HG03442 (cell line): ENCODE results near the gene LRRFIP1.
"Not testable (repeated sequence)": the region's sequence is repeated elsewhere in the genome, so short reads cannot be mapped to it uniquely, and the experiment has no call there.

Experiments used
- ATAC-seq: cut with Tn5 transposase; IDR thresholded peaks from one replicate; pipeline ENCODE4 v1.9.1; 2021; ENCODE audit warnings: mild to moderate bottlenecking, moderate library complexity; ENCODE audit not compliant: unreplicated experiment

LRRFIP1 gene

DNA sequence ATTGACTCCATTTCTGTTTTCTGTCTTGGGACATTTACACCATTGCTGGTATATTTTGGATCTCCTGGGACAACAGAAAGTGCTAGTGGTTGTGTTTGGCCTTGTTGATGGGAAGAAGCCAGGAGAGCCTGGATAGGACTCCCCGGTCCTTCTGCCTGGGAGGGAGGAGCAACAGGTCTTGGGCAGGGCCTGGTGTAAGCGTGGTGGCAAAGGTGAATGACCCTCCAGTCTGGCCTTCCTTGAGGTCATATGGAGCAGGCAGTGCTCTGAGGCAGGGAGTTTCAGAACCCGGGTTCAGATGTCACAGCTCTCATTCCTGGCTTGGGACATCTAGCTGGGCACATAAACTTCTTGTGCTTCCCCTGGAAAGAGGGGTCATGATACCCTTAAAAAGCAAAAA lies 115.2 kb downstream of the LRRFIP1 start:
- no peak for ATAC-seq

DNA sequence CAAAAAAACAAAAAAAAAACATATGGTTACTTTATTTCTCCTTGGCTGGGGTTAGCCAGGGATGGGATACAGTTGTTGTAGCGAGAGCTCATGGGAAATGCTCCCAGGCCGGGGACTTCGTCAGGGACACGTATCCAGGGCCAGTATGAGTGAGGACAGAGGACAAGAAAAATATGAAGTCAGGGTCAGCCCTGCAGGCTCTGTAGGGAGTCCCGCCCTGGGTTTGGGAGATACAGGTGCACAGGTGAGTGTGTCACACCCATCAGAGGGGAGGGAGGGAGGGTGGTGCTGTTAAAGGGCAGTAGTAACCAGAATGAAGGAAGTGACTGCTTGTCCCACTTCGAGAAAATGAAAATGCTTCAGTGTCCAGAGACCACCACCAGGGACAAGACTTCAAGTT lies 115.6 kb downstream of the LRRFIP1 start:
- no peak for ATAC-seq

DNA sequence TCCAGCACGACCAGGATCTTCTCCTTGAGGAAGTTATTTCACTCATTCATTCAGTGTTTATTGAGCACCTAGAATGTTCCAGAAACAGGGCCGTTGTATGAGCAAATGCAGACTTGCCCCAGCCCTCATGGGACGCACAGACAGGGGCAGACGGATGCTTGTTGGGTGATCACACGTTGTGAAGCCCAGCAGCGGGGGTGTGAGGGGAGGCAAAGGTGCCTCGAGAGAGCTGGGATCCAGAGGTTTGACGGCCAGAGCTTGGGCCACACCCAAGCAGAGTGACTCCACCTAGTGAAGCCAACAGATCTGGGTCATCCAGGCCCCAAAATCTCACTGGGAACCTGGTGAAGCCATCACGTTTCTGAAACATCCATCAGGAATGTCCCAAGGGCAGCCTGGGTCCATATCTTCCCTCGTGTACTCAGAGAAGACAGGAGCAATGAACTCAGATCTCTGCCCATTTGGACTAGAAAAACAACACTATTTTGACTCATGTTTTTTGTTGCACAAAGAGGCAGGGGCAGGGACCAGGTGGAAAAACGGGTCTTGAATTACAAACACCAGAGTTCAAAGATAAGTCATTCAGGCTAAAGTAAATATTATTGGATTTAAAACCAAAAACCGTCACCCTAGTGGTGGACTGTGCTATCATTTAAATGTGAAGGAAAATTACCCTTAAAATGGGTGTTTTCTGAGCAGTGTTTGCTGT lies 116.3 kb downstream of the LRRFIP1 start:
- no peak for ATAC-seq

DNA sequence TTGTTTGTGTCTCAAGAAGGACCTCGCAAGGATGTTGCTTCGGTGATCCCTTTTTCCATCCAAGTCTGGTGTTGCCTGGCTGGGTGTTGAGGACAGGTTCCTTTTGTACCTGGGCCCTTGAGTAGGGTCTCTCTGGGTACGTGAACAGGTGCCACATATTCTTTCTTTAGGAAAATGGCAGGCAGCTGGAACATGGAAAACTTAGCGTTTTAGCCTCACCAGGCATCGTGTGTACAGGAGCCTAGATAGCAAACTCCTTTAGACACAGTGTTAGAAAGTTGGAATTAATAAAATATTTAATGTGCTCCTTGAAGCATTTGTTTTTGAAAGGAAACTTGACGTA lies 116.9 kb downstream of the LRRFIP1 start:
- no peak for ATAC-seq

DNA sequence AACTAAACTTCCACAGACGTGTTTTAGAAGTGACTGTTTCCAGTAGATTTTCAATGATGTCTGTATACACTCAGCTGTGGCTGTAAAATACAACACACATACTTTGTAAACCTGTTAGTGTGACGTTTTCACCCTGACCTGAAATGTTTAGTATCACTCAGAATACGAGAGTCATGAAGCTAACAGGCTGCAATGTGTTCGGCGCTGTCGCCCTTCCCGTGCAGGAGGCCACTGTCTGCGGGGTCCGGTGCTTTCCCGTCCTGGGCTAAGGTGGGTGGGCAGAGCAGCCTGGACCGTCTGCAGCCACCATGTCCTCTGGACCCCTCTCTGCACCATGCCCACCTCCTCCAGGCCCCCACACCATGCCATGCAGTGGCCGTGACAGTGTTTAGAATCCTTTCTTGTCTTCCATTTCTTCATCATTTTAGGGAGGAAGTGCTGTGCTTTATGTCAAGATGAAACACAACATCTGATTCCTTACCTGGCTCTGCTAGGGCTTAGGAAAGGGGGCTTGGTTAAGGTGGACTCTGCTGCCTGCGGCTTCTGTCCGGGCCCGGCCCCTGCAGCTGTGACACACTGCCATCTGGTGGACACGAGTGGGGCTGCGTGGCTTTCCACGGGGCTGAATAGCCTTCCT lies 117.3 kb downstream of the LRRFIP1 start:
- peak; percentile 57 for ATAC-seq

DNA sequence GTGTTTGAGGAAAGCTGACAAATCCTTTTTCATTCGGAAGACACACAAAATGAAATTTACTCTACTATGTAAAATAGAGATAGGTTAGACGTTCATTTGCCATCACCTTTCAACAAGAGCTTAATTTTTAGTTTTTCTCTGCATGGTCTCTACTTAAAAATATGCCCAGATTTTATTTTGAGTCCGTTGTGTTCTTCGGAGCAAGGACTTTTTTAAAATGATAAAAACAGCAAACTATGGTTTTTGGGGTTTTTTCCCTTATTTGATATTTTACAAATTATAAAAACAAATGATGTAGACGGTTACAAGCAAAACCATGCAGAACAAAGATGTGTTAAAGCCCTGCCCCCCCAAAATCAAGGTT lies 117.8 kb downstream of the LRRFIP1 start:
- no peak for ATAC-seq

DNA sequence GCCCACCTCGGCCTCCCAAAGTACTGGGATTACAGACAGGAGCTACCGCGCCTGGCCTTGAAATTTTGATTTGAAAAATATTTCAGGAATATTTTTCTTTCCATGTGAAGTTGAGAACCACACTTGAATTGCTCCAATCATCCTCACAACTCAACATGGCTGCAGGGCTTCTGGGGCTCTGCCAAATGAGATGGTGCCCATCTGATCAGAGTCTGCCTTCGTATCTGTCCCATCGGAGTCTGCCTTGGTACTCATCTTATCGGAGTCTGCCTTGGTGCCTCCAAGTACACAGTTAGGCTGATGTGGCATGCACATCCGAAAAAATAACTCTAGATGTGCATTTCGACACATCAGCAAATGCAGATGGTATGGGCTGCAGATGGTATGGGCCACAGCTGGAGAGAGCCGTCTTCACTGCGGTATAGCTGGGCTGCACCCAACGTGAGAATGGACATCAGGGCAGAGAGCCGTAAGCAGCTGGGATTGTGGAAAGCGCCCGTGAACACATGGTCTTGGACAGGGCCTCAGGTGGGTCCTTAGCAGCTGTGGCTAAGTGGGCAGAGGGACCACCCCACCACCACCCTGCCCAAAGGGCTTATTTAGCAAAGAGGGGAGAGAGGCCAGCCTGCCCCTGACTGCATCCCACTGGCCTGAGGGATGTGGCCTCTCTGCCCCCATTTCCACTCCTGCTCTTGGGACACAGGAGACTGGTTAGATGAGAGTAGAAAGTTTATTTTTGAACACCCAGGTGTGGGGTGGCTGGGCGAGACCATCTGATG lies 119.1 kb downstream of the LRRFIP1 start:
- ATAC-seq = no peak

DNA sequence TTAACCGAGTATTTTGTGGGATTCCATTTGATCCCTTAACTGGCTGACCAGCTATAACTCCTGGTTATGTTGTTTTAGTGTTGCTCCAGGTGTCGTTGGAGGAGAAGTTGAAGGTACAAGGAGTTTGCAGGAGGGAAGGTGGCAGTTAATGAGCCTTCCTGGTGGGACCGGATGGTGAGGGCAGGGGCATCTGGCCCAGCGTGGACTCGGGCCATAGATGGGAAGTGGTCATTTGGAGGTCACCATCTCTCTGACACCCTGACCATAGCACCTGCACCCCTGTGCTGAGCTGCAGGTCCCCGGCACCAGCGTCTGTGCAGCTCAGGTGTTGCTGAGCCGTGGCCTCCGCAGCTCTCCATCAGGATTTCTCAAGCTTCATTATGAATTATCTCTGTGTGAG lies 119.8 kb downstream of the LRRFIP1 start:
- ATAC-seq = no peak

DNA sequence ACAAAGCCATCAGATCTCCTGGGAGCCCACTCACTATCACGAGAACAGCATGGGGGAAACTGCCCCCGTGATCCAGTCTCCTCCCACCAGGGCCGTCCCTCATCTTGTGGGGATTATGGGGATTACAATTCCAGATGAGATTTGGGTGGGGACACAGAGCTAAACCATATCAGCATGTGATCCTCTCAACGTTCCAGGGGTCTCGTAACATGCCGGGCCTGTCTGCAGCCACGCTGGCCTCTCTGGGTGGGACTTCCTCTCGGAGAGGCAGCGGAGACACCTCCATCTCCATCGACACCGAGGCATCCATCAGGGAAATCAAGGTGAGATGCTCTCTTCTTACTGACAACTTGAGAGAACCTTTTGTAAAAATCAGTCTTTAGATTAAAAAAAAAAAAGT lies 121.6 kb downstream of the LRRFIP1 start:
- no peak for ATAC-seq

DNA sequence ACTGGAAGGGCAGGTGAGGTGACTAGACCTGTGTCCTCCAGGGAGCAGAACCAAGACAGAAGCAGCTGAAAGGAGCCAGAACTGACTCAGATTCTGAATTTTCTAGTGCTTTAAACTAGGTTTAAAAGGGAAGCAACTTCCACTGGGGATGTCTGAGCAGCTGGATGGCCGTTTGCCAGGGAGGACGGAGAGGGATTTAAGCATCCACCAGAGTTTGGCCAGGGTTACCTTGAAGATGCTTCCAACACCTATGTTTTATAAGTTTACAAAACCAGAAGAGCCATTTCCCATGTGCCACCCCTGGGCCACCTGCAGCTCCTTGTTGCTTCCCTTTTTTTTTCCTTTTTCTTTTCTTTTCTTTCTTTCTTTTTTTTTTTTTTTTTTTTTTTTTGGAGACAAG lies 122.6 kb downstream of the LRRFIP1 start:
- no peak for ATAC-seq

DNA sequence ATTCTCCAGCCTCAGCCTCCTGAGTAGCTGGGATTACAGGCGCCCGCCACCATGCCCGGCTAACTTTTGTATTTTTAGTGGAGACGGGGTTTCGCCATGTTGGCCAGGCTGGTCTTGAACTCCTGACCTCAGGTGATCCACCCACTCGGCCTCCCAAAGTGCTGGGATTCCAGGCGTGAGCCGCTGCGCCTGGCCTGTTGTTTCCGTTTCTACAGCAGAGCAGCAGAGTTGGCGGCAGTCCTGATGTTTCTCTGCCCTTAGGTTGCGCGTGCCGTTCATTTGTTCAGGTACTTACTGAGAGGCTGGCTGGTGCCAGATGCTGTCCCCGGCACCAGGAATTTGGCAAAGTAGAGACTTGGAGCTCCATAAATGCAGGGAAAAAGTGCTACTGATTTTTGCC lies 123.1 kb downstream of the LRRFIP1 start:
- not testable (repeated sequence) for ATAC-seq

DNA sequence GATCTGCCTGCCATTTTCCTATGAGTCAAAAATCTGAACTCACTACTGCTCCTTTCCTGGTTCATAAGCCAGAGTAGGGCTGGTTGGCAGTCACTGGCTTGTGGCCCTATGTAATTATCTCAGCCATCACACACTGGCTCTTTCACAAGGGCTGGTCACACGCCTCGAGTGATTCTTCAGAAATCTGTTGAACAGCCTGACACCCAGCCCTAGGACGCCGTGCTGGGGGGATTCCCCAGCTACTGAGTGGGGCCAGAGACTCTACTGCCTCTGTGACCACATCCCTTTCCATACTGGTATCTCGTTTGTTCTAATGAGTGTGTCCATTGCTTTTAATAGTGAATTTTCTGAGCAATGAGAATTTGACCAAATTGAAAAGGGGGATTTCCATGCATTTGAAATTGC lies 125.4 kb downstream of the LRRFIP1 start:
- peak; percentile 97 for ATAC-seq

DNA sequence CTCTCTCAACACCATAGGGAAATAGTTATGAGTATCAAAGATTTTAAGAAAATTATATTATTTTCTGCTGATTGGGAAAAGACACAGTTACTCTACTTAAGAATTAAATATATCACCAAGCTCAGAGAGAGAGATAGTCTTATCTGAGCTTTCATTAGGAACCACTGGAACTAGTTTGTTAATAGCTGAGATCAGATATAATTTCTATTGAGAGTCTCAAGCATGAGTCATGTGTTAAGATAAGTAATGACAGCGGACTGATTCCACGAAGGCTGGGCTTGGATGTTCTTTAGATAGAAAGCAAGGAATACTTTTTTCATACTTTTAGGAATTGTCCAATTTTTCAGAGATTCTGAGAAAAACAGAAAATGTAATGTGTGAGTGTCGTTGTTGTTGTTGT lies 126.8 kb downstream of the LRRFIP1 start:
- ATAC-seq = no peak

DNA sequence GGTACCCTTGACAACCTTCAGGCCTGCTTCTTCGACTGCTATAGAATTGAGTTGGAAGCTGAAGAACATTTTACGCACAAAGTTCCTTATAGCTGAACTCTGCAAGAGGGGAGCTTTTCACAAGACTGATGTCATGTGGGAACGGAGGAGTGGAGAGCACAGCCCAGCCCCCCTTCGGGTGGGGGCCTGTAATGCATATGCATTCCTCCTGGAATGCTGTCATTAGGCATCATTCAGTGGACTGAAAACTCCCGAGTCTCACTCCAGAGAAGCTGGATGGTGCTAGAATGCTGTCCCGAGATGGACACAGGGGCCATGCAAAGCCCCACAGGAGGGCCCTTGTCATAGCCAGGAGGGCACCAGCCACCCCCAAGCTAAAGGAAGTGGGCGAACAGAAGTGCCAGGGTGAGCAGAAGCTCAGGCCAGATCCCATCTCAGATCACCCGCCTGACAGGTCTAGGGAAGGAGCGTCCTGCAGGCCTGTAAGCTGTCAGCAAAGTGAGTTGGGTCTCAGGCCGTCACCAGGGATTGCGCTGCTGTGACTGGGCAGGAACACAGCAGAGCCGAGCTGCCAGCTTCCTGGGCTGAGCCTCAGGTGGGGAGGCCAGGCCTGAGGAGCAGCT lies 127.3 kb downstream of the LRRFIP1 start:
- no peak for ATAC-seq

DNA sequence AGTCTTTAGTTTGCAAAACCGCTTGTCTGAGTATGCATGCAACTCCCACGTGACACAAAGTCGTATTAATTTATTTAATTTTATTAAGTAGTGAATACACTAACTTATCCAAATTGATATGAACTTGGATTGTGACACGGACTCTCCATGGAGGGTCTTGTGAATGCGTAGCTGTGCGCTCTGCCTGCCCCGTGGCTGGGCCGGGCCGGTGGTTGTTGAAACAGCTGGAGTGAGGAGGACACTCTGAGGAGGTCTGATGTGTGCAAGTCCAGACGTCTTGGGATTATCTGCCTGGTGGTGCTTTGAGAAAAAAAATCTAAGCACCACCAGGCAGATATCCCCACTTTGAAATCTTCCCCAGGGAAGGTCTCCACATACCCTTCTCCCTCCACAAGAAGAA lies 130.2 kb downstream of the LRRFIP1 start:
- ATAC-seq = no peak

DNA sequence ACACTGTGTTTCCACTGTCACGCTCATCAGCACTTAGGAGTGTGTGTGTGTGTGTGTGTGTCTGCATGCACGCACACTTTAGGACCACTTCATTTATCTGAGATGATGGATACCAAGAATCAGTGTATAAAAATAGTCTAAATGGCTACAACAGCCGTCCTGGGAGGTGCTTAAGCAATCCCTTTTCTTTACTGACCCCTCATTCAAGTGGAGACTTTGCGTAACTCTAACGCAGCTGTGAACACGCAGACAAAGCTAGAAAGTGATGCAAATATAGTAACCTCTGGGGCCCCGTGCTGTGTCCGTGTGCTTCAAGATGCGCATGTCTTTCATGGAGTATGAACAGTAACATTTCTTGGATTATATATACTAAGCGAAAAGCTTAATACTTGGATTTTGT lies 130.8 kb downstream of the LRRFIP1 start:
- no peak for ATAC-seq

DNA sequence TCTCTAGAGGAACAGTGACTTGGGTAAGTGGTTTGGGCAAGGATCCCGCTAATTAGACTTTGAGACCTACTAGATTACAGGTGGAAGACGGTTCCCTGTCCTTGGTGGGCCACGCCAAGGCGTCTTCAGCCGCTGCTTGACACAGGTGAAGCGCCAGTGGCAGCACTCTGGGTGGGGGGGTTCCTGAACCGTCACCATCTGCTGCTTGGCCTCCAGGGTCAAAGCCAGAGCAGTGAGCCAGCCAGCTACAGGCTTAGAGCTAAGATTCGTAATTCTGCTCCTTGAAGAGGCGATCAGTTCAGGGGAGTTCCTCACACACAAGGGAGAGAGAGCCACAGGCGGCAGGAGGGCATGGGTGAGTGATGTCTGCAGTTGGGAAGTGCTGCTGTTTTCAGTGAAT lies 131.8 kb downstream of the LRRFIP1 start:
- ATAC-seq = no peak

DNA sequence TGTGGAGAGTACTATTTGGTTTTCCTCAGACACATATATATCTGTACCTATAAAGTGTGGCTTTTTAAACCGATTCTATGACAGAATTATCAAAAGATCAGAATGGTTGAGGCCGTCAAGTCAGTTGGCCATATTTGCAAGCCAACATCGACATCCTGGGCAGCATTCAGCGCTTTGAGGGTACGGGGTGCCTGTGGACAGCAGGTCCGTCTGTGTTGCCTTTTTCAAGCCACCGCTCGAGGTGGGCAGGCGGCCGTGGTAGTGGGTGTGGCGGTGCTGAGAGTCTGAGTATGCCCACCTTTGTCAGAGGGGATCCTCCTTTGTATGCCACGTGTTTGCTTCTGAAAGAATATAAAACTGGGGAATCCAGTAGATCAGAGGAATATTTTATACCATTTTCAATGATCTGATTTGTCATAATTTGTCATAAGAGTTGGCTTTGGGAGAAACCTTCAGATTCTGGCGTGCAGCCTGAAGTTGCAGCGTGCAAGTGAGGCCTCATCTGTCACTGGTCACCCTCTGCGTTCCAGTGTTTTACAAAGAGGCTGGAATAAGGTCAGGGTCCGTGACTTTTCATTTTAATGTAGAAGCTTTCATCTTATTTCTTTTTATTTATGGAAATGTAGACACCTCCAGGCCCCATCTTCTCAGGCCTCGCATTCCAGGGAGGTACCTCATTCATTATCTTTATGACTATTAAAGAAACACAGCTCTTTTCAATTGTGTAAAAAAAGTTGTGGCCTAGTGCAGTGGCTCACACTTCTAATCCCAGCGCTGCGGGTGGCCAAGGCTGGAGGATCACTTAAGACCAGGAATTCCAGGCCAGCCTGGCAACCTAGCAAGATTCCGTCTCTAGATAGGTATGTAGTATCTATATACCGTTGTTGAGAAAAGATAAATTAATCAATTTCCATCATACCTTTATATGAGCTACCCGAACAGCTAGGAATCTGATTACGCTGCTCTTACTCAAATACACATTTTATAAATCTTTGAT lies 133.4 kb downstream of the LRRFIP1 start:
- ATAC-seq = no peak

DNA sequence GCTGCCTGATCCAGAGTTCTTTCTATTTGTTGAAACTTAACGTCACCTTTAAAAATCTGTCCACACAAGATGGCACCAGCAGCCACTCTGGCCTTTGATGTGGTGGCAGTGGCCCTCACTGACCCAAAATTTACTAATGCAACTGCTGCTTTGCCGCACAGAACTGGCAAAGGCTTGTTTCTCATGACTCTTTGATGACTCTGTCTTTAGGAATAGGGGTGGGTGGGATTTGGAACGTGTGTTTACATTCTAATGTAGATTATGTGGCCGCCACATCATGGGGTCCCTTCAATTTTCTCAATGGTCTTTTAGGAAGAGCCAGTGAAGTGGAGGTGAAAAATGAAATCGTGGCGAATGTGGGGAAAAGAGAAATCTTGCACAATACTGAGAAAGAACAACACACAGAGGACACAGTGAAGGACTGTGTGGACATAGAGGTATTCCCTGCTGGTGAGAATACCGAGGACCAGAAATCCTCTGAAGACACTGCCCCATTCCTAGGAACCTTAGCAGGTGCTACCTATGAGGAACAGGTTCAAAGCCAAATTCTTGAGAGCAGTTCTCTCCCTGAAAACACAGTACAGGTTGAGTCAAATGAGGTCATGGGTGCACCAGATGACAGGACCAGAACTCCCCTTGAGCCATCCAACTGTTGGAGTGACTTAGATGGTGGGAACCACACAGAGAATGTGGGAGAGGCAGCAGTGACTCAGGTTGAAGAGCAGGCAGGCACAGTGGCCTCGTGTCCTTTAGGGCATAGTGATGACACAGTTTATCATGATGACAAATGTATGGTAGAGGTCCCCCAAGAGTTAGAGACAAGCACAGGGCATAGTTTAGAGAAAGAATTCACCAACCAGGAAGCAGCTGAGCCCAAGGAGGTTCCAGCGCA lies 135.2 kb downstream of the LRRFIP1 start:
- not testable (repeated sequence) for ATAC-seq

DNA sequence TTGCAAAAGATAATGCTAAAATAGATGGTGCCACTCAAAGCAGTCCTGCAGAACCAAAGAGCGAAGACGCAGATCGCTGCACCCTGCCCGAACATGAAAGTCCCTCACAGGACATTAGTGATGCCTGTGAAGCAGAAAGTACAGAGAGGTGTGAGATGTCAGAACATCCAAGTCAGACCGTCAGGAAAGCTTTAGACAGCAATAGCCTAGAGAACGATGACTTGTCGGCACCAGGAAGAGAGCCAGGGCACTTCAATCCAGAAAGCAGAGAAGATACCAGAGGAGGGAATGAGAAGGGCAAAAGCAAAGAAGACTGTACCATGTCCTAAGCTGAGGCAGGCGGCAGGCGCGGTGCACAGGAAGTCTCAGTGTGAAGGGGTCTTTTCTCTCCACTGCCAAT lies 136.4 kb downstream of the LRRFIP1 start:
- no peak for ATAC-seq
